Measurements from ENCODE around the gene UVRAG. TPM values are rescaled to one million over a fixed set of nuclear protein-coding genes. Genes with fewer than 3 reads are reported as not detected.

UVRAG gene
- total and polyA plus RNA-seq, 2 of the 13 experiments (the other 11 are each of a cell fraction or from before 2014, with no cell fraction given) = 9.7 to 17.3 TPM

GRCh38 chr11:75814677-75815344 lies at the start of gene UVRAG (continued):
- peak; percentile 81 for TF ChIP-seq ZNF687 (CRISPR knock-in tag; IDR thresholded peaks at IDR 0.05)
- peak; percentile 72; the same call in 1 of the 2 replicates for TF ChIP-seq HOXA5 (CRISPR knock-in tag; IDR thresholded peaks at IDR 0.05)
- no peak for TF ChIP-seq ZNF766 (CRISPR knock-in tag; IDR thresholded peaks at IDR 0.05; ENCODE audit: borderline replicate concordance)
- no peak for TF ChIP-seq GLMP (CRISPR knock-in tag; IDR thresholded peaks at IDR 0.05; ENCODE audit: borderline replicate concordance)
- no peak for TF ChIP-seq NFATC3 (CRISPR knock-in tag; IDR thresholded peaks at IDR 0.05)
- peak; percentile 75 for TF ChIP-seq MAX (IDR thresholded peaks at IDR 0.05)
- TF ChIP-seq ZFX (CRISPR knock-in tag; IDR thresholded peaks at IDR 0.05; ENCODE audit: low read depth) = no peak; the same call in 1 of the 2 replicates
- peak; percentile 56; the same call in 1 of the 2 replicates for TF ChIP-seq IRF9 (CRISPR knock-in tag; IDR thresholded peaks at IDR 0.05; ENCODE audit: borderline replicate concordance)
- peak; percentile 15; the same call in 1 of the 2 replicates for TF ChIP-seq NRL (CRISPR knock-in tag; IDR thresholded peaks at IDR 0.05; ENCODE audit: borderline replicate concordance)
- TF ChIP-seq SRY (CRISPR knock-in tag; IDR thresholded peaks at IDR 0.05) = no peak
- TF ChIP-seq ZBTB34 (CRISPR knock-in tag; IDR thresholded peaks at IDR 0.05) = no peak
- TF ChIP-seq UBTF (CRISPR knock-in tag; IDR thresholded peaks at IDR 0.05) = no peak; the same call in 1 of the 2 replicates

Data from HepG2 (cell line).